NCI-H146 treated with DMSO at 0.1 percent for 48 hours (cell line): ENCODE measurements around the gene ETV2.
"Not testable (repeated sequence)": the region's sequence is repeated elsewhere in the genome, so short reads cannot be mapped to it uniquely, and the experiment has no call there.

Source experiments
- DNase-seq: peaks from one replicate; lab custom pipeline; 2025; ENCODE audit not compliant: unreplicated experiment; lab: John Stamatoyannopoulos, UW

ETV2 gene

DNA sequence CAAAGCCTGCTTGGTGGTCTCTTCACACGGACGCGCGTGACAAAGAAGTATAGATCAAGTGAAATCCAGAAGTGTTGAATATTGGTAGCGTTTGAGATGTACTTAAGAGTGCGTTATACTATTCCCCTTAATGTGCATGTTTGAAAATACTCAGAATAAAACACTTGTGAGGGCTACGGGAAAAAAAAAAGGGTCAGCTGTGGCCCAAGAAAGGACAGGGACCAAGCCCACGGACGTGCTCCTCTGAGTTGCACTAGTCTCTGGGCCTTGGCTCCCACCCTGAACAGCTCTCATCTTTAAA, 13.3 kb upstream of the ETV2 start:
- DNase-seq, result no peak

DNA sequence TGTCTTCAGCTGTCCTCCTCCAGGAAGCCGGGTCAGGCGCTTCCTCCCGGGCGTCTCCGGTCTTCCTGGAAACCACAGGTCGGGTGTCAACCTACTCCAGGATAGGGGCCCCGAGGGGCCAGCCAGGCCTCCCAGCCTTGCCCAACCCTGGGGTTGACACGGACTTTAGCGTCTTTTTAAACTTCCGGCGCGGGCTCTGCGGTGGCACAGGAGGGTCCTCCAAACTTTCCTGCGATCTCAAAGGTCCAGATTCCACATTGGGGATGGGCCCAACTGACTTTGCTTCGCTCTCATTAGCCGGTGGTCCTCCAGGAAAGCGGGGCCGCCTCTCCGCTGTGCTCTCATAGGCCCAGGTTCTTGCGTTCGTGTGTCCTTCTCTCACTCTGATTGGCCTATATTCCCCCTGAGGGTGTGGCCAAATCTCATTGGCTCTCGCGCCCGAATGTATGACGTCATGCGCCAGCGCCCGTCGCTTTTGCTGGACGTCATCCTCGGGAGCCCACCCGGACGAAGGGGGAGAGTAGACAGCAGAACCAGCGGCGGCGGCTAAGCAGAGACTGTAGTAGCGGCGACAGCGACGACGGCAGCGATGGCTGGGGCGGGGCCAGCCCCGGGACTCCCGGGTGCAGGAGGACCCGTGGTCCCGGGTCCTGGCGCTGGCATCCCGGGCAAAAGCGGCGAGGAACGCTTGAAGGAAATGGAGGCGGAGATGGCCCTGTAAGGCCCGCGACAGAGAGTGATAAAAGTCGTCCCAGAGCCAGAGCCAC, 12.8 kb upstream of the ETV2 start, which contains the start of gene RBM42:
Gene RBM42, plus strand, starts transcription at position 472 of the 767 bp plus-strand sequence. Its CDS starts 118 bp downstream, at position 590.
- DNase-seq, result peak; percentile 95

DNA sequence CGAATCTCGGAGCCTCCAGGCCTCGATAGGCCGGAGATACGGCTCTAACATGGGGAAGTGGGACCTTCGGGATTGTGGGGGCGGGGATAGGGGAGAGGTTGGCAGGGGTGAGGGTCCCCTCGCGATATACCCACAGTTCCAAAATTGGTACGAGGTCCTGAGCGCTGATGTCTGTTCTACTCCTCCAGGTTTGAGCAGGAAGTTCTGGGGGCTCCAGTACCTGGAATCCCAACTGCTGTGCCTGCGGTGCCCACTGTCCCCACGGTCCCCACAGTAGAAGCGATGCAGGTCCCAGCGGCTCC, 12.3 kb upstream of the ETV2 start:
- no peak for DNase-seq

DNA sequence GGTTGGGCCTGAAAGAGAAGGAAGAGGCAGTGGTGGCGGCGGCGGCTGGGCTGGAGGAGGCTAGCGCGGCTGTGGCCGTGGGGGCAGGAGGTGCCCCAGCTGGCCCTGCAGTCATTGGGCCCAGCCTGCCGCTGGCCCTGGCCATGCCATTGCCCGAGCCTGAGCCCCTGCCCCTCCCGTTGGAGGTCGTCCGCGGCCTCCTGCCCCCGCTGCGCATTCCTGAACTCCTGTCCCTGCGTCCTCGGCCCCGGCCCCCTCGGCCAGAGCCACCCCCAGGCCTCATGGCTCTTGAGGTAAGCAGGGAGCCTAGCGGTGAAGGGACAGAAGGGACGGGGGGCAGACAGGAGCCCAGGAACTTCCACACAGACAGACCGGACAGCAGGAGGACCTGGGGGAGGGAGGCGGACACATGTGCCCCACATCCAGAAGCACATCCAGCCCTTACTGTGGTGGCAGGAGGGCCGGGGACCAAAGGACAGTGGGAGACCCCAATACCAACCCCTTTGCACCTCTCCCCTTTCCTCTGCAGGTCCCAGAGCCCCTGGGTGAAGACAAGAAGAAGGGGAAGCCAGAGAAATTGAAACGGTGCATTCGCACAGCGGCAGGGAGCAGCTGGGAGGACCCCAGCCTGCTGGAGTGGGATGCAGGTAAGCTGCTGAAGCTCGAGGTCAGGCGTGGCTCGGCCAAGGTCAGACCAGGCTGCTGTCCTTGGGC, 7.7 kb upstream of the ETV2 start:
- no peak for DNase-seq

DNA sequence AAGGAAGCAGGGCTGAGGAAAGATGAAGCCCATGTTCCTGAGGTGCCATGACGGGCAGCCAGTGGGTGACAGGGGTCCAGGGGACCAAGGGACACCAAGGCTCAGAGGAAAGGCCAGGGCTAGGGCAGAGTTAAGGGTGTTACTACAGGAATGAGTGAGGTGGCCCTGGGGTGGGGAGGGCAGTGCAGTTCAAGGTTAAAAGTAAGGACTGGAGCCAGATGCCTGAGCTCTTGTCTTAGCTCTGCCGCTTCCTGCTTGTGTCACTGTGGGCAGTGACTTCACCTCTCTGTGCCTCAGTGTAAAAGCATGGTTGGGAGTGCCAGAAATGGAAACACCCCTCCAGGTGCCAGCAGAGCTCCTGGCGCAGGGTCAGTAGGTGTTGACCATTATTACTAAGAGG, 4.9 kb upstream of the ETV2 start:
- DNase-seq, result no peak

DNA sequence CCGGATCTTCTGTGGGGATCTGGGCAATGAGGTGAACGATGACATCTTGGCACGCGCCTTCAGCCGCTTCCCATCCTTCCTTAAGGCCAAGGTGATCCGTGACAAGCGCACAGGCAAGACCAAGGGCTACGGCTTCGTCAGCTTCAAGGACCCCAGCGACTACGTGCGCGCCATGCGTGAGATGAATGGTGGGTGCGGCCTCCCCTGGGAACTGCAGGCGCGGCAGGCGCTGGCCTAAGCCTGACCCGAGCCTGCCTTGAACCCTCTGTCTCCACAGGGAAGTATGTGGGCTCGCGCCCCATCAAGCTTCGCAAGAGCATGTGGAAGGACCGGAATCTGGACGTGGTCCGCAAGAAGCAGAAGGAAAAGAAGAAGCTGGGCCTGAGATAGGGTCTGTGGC, 4.4 kb upstream of the ETV2 start:
- DNase-seq, result no peak

DNA sequence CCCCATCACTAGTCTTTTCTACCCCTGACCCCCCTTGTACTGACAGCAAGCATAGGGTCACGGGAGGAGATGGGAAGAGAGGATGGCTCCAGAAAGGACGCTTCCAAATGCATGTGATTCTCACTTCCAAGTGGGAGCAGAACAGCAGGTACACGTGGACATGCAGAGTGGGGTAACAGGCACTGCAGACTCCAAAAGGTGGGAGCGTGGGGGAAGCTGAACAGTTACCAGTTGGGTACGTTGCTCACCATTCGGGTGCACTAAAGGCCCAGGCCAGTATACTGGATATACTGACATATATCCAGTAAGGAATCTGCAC, 2.3 kb upstream of the ETV2 start:
- DNase-seq, result no peak

DNA sequence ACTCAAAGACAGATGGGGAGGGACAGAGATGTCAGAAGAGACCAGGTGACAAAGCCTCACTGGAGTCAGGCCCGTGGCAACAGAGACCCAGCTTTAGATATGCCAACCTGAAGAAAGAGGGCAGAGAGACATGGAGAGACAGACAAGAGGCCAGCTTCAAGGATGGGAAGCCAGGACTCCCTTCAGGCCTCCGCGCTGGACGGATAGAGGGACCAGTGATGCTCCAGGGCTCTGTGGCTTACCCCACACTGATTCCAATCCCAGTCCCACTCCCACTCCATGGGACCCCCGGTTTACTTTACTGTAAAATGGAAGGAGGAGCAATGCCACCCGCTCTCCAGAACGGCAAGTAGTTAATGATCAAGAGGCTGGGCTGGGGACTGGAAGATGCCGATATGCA, 1.7 kb upstream of the ETV2 start:
- no peak for DNase-seq

DNA sequence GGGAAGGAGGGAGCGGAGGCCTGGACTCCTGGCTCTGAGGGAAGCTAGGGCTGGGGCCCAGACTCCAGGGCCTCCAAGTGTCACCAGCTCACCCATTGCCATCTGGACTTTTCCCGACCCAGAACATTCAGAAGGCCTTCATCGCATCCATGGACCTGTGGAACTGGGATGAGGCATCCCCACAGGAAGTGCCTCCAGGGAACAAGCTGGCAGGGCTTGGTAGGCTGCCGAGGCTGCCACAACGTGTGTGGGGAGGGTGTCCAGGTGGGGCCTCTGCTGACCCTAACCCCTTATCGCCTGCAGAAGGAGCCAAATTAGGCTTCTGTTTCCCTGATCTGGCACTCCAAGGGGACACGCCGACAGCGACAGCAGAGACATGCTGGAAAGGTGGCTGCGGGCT, 767 bp downstream of the ETV2 start:
- no peak for DNase-seq

DNA sequence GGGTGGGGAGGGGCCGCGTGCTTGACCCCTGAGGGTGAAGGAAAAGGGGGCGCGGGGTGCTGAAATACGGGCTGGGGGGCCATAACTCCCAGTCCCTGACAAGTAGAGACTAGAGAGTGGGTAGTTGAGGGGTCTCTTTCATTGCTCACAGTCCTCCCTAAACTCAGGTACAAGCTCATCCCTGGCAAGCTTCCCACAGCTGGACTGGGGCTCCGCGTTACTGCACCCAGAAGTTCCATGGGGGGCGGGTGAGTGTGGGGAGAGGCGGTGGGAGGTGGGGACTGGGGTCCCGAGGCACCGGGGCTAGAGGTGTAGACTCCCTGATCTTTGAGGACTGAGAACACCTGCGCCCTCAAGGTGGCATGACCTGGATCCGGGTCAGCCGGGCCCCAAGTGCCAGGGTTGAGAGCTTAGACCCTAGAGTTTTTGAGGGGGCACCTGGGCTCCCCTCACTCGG, 1.3 kb downstream of the ETV2 start:
- DNase-seq, result no peak

DNA sequence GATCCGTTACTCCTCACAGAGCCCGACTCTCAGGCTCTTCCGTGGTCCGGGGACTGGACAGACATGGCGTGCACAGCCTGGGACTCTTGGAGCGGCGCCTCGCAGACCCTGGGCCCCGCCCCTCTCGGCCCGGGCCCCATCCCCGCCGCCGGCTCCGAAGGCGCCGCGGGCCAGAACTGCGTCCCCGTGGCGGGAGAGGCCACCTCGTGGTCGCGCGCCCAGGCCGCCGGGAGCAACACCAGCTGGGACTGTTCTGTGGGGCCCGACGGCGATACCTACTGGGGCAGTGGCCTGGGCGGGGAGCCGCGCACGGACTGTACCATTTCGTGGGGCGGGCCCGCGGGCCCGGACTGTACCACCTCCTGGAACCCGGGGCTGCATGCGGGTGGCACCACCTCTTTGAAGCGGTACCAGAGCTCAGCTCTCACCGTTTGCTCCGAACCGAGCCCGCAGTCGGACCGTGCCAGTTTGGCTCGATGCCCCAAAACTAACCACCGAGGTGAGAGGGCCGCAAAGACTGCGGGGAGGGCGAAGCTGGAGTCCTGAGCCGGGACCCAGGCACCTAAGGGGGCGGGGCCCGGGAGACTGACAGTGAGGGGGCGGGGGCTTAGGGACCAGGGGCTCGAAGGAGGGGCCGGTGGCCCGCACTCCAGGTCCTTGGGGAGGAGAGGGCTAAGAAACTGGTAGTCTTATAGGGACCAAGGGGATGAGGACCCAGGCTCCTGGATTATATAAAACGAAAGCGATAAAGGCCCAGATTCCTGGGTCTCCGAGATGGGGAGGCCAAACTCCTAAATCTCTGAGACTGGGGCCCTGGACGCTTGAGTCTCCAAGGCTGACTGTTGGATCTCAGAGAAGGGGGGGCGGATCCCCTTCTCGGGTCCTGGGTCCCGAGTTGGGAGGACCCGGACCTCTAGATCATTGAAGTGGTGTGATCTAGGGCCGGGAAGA, 2.0 kb downstream of the ETV2 start:
- peak; percentile 57 for DNase-seq

DNA sequence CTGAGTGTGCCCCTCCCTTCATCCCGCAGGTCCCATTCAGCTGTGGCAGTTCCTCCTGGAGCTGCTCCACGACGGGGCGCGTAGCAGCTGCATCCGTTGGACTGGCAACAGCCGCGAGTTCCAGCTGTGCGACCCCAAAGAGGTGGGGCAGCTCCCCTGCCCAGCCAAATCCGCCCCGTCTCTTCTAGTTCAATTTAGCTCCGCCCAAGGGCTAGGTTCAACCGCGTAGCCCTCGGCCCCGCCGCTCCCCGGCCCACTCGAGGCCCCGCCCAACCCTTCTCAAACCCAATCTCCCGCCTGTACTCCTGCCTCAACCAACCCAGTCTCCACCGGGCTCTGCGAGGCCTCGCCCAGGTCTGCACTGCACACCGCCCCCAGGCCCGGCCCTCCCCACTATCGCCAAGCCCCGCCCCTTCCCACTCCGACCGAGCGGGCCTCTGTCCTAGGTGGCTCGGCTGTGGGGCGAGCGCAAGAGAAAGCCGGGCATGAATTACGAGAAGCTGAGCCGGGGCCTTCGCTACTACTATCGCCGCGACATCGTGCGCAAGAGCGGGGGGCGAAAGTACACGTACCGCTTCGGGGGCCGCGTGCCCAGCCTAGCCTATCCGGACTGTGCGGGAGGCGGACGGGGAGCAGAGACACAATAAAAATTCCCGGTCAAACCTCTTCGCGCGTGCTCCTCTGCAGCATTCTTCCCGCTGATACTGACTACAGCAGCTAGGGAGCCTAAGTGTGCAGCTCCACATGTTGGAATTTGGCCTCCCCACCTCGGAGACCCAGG, 2.9 kb downstream of the ETV2 start:
- peak; percentile 89 for DNase-seq

DNA sequence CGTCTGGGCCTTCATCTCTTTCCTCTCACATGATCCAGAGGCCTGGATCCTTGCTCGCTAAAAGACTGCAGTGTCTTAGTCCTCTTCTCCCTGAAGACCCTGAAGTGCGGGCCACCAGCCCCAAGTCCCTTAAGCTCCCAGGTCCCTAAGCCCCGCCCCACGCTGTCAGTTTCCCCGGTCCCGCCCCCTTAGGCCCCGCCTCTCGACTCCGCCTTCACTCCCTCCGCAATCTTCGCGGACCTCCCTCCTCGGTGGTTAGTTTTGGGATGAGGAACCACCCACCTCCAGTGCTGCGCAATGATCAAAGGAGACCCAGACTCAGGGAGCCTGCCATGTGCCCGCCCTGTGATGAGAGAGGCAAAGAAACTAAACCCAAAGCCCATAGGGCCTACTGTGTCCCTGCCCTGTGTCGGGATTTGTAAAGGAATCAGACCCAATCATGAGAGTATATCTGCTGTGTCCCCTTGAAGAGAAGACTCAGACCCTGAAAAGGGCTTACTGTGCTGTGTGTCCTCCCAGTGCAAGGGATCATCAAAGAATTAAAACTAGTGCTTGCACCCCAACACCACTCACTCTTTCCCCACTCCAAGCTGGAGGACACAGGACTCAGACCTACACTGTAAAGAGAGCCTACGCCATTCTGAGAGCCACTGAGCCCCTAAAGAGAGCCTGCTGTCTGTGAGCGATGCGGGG, 3.6 kb downstream of the ETV2 start:
- peak; percentile 33 for DNase-seq

DNA sequence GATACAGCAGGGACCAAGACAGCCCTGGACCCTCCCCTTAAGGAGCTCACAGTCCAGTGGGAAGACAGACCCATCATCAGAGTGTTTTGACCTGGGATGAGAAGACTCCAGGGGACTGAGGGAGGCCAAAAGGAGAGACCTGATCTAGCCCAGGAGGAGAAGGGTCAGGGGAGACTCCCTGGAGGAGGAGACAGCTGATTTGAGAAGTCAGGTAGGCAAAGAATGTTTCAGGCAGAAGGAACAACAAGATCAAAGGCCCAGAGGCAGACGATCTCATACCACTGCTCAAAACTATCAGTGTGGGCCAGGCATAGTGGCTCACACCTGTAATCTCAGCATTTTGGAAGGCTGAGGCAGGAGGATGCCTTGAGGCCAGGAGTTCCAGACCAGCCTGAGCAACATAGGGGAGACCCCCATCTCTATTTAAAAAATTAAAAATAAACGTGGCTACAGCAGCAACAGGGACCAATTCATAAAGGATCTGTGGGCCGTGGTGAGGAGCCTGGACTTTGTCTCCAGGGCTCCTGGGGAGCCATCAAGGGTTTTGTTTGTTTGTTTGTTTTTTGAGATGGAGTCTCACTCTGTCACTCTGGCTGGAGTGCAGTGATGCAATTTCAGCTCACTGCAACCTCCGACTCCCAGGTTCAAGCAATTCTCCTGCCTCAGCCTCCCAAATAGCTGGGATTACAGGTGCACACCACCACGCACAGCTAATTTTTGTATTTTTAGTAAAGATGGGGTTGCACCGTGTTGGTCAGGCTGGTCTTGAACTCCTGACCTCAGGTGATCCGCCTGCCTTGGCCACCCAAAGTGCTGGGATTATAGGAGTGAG, 4.4 kb downstream of the ETV2 start:
- no peak for DNase-seq

DNA sequence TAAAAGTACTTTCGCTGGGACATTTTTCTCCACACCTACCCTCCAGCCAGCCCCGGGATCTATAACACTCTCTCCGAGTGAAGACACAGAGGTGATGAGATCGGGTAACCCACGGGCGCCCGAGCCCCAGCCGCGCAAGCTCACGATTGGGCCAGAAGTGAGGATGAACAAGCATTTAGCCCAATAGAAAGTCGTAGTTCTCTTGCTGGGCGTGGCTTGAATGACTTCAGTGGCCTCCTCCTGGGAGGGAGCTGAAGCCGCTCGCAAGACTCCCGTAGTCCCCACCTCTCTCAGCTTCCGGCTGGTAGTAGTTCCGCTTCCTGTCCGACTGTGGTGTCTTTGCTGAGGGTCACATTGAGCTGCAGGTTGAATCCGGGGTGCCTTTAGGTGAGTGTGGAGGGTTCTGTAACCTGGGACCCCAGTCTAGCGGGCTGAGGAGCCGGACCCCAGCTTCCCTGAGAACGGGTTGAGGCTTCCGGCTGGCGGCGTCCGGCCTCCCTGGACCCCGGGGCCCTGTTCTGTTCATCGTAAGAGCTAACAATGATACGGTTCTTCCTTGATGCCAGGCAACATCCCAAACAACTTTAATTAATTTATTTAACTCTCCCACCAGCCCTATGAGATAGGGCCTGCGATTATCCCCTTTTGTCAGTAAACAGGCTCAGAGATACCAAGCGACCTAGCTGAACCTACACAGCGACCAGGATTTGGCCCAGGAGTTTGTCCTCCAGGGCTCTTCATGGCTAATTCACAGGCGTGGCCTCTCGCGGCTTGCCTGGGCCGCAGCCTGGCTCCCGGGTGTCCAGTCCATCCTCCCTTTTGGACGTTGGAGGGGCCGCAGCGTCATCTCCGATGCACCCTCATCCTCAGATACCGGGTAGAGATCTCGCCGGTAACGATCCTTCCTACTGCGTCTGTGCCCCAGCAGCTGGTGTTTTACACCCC, 6.7 kb downstream of the ETV2 start, which contains the start of gene COX6B1:
Gene COX6B1, plus strand, starts transcription at position 307 of the 945 bp plus-strand sequence. CDS start 2,921 bp downstream, outside the sequence.
- DNase-seq, result peak; percentile 98

DNA sequence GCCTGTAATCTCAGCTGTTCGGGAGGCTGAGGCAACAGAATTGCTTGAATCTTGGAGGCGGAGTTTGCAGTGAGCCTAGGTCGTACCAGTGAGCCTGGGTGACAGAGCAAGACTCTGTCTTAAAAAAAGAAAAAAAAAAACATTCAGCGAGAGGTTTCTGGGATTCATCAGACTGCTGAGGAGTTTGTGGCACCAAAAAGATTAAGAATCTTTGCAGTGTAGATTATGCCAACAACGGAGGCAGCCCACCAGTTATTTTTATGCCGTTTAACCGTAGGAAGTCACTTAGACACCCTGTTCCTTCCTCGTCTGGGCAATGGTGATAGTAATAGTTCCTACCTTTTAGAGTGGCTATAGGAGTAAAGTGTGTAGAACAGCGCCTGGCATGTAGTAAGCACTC, 9.0 kb downstream of the ETV2 start:
- DNase-seq, result no peak

DNA sequence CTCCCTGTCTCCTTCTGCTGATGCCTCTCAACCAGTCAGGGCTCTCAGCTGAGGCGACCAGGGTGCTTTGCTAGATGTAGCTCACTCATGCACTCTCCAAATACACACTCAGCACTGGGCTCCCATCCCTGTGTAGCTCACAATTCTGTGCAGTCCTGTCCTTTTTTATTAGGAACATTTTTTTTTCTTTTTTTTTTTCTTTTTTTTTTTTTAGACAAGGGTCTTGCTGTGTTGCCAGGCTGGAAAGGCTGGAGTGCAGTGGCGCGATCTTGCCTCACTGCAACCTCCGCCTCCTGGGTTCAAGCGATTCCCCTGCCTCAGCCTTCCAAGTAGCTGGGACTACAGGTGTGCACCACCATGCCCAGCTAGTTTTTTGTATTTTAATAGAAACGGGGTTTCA, 13.3 kb downstream of the ETV2 start:
- DNase-seq, result not testable (repeated sequence)

DNA sequence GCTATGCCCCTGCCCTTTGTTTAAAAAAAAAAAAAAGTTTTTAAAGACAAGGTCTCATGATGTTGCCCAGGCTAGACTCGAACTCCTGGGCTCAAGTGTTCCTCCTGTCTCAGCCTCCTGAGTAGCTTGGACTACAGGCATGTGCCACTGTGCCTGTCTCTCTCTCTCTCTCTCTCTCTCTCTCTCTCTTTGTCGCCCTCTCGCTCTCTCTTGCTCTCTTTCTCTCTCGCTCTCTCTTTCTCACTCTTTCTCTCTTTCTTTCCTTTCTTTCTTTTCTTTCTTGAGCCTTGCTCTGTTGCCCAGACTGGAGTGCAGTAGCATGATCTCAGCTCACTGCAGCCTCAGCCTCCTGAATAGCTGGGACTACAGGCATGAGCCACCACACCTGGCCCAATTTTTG, 14.1 kb downstream of the ETV2 start:
- no peak for DNase-seq
